Uterus (tissue), 2 donors: ENCODE measurements around the gene KRT2.

Source experiments
- POLR2A ChIP-seq, 2 donors: fragments of 450-650 bp; IDR thresholded peaks; one replicate each; pipeline ENCODE4 v1.6.1; 2016; ENCODE audit warnings: antibody characterized with exemption in 2 of 2, mild to moderate bottlenecking in 1 of 2, moderate library complexity in 1 of 2
- TF ChIP-seq, protein P1 (sequence below), 4 experiments: fragments of 200-600 bp in 2 of 4; fragments of 450-650 bp in 2 of 4; sonication (generic) in 2 of 4; IDR thresholded peaks; one replicate each; pipeline ENCODE4 v1.5.1; 2016 to 2019; ENCODE audit warnings: antibody characterized with exemption in 4 of 4, mild to moderate bottlenecking in 2 of 4, moderate library complexity in 1 of 4

DNA sequence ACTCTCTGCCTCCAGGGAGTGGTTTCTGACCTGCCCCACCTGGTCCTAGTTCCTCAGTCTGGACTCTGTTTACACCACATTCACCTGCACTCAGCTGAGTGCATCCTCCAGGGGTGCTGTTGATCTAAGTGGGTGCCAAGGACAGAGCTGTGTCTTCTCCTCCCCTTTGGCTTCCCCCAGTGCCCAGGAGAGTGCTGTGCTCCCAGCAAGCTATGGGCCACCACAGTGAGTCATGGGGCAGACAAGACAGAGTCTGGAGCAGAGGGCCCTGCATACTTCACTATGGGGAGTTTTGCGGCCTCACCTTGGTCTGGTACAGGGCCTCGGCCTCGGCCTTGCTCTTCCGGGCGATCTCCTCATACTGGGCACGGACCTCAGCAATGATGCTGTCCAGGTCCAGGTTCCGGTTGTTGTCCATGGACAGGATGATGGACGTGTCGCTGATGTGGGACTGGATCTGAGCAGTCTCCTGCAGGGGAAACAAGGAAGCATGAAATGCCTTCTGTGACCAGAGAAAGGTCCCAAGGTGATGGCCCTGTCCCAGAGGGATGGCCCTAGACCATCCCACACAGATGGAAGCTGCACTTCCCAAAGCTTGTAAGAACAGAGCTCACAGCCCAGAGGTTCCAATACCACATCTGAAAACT, 38.5 kb downstream of the KRT2 start:
- TF ChIP-seq, protein P1, sequence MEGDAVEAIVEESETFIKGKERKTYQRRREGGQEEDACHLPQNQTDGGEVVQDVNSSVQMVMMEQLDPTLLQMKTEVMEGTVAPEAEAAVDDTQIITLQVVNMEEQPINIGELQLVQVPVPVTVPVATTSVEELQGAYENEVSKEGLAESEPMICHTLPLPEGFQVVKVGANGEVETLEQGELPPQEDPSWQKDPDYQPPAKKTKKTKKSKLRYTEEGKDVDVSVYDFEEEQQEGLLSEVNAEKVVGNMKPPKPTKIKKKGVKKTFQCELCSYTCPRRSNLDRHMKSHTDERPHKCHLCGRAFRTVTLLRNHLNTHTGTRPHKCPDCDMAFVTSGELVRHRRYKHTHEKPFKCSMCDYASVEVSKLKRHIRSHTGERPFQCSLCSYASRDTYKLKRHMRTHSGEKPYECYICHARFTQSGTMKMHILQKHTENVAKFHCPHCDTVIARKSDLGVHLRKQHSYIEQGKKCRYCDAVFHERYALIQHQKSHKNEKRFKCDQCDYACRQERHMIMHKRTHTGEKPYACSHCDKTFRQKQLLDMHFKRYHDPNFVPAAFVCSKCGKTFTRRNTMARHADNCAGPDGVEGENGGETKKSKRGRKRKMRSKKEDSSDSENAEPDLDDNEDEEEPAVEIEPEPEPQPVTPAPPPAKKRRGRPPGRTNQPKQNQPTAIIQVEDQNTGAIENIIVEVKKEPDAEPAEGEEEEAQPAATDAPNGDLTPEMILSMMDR (IDR thresholded peaks at IDR 0.05) = no peak
- TF ChIP-seq POLR2A (IDR thresholded peaks at IDR 0.05) = no peak
